H9 (cell line): ENCODE results near the gene MICU1. TPM values are rescaled to one million over a fixed set of nuclear protein-coding genes. Genes with fewer than 3 reads are reported as not detected.

Experiments used
- DNase-seq: peaks from one replicate; pipeline ENCODE4 v3.0.0-alpha.2; 2017
- H2AFZ ChIP-seq: one replicate; pipeline ENCODE4 v1.6.1; 2013; ENCODE audit warnings: mild to moderate bottlenecking, low read length, control low read depth, moderate library complexity
- H2AK5ac ChIP-seq: 2 replicates; pipeline ENCODE4 v1.6.1; 2013; ENCODE audit warnings: low read length, control low read depth, mixed read lengths; ENCODE audit not compliant: insufficient read length
- H2BK120ac ChIP-seq: one replicate; pipeline ENCODE4 v1.6.1; 2013; ENCODE audit warnings: low read depth, mild to moderate bottlenecking, low read length, control low read depth, inconsistent platforms; ENCODE audit not compliant: poor library complexity, severe bottlenecking
- H2BK12ac ChIP-seq: 2 replicates; pipeline ENCODE4 v1.6.1; 2013; ENCODE audit warnings: low read length, control low read depth, mixed read lengths, low read depth; ENCODE audit not compliant: insufficient read length
- H2BK15ac ChIP-seq: 2 replicates; pipeline ENCODE4 v1.6.1; 2013; ENCODE audit warnings: low read depth, low read length, control low read depth
- H2BK20ac ChIP-seq: one replicate; pipeline ENCODE4 v1.6.1; 2013; ENCODE audit warnings: low read depth, mild to moderate bottlenecking, low read length, control low read depth, inconsistent platforms; ENCODE audit not compliant: poor library complexity, severe bottlenecking
- H2BK5ac ChIP-seq: 2 replicates; pipeline ENCODE4 v1.6.1; 2013; ENCODE audit warnings: low read length, control low read depth, mixed read lengths; ENCODE audit not compliant: insufficient read length
- H3K14ac ChIP-seq: 2 replicates; pipeline ENCODE4 v1.6.1; 2013; ENCODE audit warnings: low read length, control low read depth; ENCODE audit not compliant: insufficient read depth
- H3K18ac ChIP-seq: 2 replicates; pipeline ENCODE4 v1.6.1; 2013; ENCODE audit warnings: low read depth, mild to moderate bottlenecking, mixed read lengths, low read length, control low read depth; ENCODE audit not compliant: insufficient read length
- H3K23ac ChIP-seq: 2 replicates; pipeline ENCODE4 v1.6.1; 2013; ENCODE audit warnings: low read length, control low read depth, mixed read lengths, low read depth; ENCODE audit not compliant: insufficient read length
- H3K23me2 ChIP-seq: 2 replicates; pipeline ENCODE4 v1.6.1; 2013; ENCODE audit warnings: low read depth, mild to moderate bottlenecking, mixed read lengths, low read length, control low read depth; ENCODE audit not compliant: insufficient read length, poor library complexity, severe bottlenecking
- H3K27ac ChIP-seq: 2 replicates; pipeline ENCODE4 v1.5.1; 2013; ENCODE audit warnings: low read length, control low read depth, mixed read lengths, low read depth; ENCODE audit not compliant: insufficient read length
- H3K27me3 ChIP-seq: 2 replicates; pipeline ENCODE4 v1.6.1; 2013; ENCODE audit warnings: low read length, control low read depth, inconsistent platforms; ENCODE audit not compliant: insufficient read depth
- H3K4ac ChIP-seq: 2 replicates; pipeline ENCODE4 v1.6.1; 2013; ENCODE audit warnings: low read depth, mild to moderate bottlenecking, control low read depth, inconsistent platforms, low read length, moderate library complexity
- H3K4me1 ChIP-seq: 2 replicates; pipeline ENCODE4 v1.6.1; 2013; ENCODE audit warnings: low read length, control low read depth, inconsistent platforms; ENCODE audit not compliant: insufficient read depth
- H3K4me2 ChIP-seq: 2 replicates; pipeline ENCODE4 v1.6.1; 2013; ENCODE audit warnings: low read length, control low read depth, mixed read lengths; ENCODE audit not compliant: insufficient read length, insufficient read depth
- H3K56ac ChIP-seq: 2 replicates; pipeline ENCODE4 v1.6.1; 2013; ENCODE audit warnings: low read depth, mild to moderate bottlenecking, mixed read lengths, low read length, control low read depth; ENCODE audit not compliant: insufficient read length
- H3K79me1 ChIP-seq: 2 replicates; pipeline ENCODE4 v1.6.1; 2013; ENCODE audit warnings: low read depth, mild to moderate bottlenecking, moderate library complexity, low read length, control low read depth, inconsistent platforms; ENCODE audit not compliant: insufficient read depth, poor library complexity, severe bottlenecking
- H3K79me2 ChIP-seq: 2 replicates; pipeline ENCODE4 v1.6.1; 2013; ENCODE audit warnings: low read length, control low read depth, inconsistent platforms; ENCODE audit not compliant: insufficient read depth
- H3K9ac ChIP-seq: 2 replicates; pipeline ENCODE4 v1.6.1; 2013; ENCODE audit warnings: low read length, control low read depth, mixed read lengths; ENCODE audit not compliant: insufficient read length; ENCODE audit errors: extremely low read depth
- H3K9me3 ChIP-seq: one replicate; pipeline ENCODE4 v1.6.1; 2013; ENCODE audit warnings: low read depth, low read length, inconsistent platforms; ENCODE audit not compliant: control insufficient read depth
- H3T11ph ChIP-seq: one replicate; pipeline ENCODE4 v1.6.1; 2013; ENCODE audit warnings: mild to moderate bottlenecking, low read length, control low read depth, inconsistent platforms
- H4K20me1 ChIP-seq: one replicate; pipeline ENCODE4 v1.6.1; 2013; ENCODE audit not compliant: control insufficient read depth, insufficient read length, insufficient read depth
- H4K5ac ChIP-seq: 2 replicates; pipeline ENCODE4 v1.6.1; 2013; ENCODE audit warnings: low read depth, mild to moderate bottlenecking, mixed read lengths, low read length, control low read depth; ENCODE audit not compliant: insufficient read length
- H4K8ac ChIP-seq: replicated peaks from 2 replicates; pipeline ENCODE4 v1.6.1; 2013; ENCODE audit warnings: low read length, control low read depth, mixed read lengths, low read depth; ENCODE audit not compliant: insufficient read length
- H4K91ac ChIP-seq: 2 replicates; pipeline ENCODE4 v1.6.1; 2013; ENCODE audit warnings: low read depth, mild to moderate bottlenecking, moderate library complexity, mixed read lengths, low read length, control low read depth; ENCODE audit not compliant: insufficient read length
- H3K27ac Mint-ChIP-seq, 3 experiments: 2 replicates in 2 of 3; 3 replicates in 1 of 3; pipeline ENCODE4 v1.8.0; 2020 to 2021; ENCODE audit warnings: mixed read lengths in 3 of 3, mild to moderate bottlenecking in 1 of 3, moderate library complexity in 1 of 3
- H3K27me3 Mint-ChIP-seq: 2 replicates; pipeline ENCODE4 v1.8.0; 2021; ENCODE audit warnings: low read depth, mild to moderate bottlenecking, moderate library complexity, mixed read lengths
- H3K36me3 Mint-ChIP-seq, 3 experiments: 2 replicates in 2 of 3; 3 replicates in 1 of 3; pipeline ENCODE4 v1.8.0; 2020 to 2021; ENCODE audit warnings: low read depth in 3 of 3, mixed read lengths in 3 of 3; ENCODE audit not compliant: insufficient read depth in 1 of 3
- H3K4me1 Mint-ChIP-seq, 2 experiments: 2 replicates each; pipeline ENCODE4 v1.8.0; 2020; ENCODE audit warnings: mixed read lengths in 2 of 2
- H3K4me3 Mint-ChIP-seq, 2 experiments: 2 replicates in 1 of 2; 3 replicates in 1 of 2; pipeline ENCODE4 v1.8.0; 2020 to 2021; ENCODE audit warnings: mild to moderate bottlenecking in 2 of 2, mixed read lengths in 2 of 2, moderate library complexity in 1 of 2
- H3K9me3 Mint-ChIP-seq, 2 experiments: 2 replicates in 1 of 2; 3 replicates in 1 of 2; pipeline ENCODE4 v1.8.0; 2020; ENCODE audit warnings: mild to moderate bottlenecking in 2 of 2, mixed read lengths in 2 of 2, moderate library complexity in 1 of 2
- CTCF ChIP-seq: fragments of 200-600 bp; sonication (generic); conservative IDR thresholded peaks from 3 replicates; pipeline ENCODE4 v1.8.0; 2021; ENCODE audit warnings: antibody characterized with exemption, mild to moderate bottlenecking
- WGBS: extraction: QIAGEN DNeasy Blood & Tissue Kit; methylation state at CpG from one replicate; pipeline ENCODE4 v1.1.7; 2013; ENCODE audit warnings: missing lambda C conversion rate, low lambda C conversion rate, mixed read lengths; ENCODE audit not compliant: insufficient read length; ENCODE audit errors: extremely low coverage; 5-methylcytosine and 5-hydroxymethylcytosine counted together
- total RNA-seq: library from RNA; stranded (reverse); gene quantifications from 2 replicates; pipeline ENCODE4 v1.2.1, GENCODE V29; 2021

The MICU1 gene
- total RNA-seq, 1 experiment from 2014 or later, result 33.2 TPM

GRCh38 chr10:72335394-72336258 is 290.3 kb downstream of the MICU1 start:
- H3K23me2 ChIP-seq, result no peaks in the 10 kb centered on the region
- Mint-ChIP-seq H3K27ac (no peak overlapping the region), H3K4me1 (peaks cover 28 to 35% of the 10 kb centered on the region in 2 experiments), H3K36me3 (peaks cover 6 to 54% (median 13%) of the 10 kb centered on the region in 3 experiments), H3K27me3 (no peaks in the 10 kb centered on the region; the same call in 1 of the 2 replicates), H3K4me3 (no peak overlapping the region; a peak in 1 of 5 replicates), H3K9me3 (no peaks in the 10 kb centered on the region)
- no peak for TF ChIP-seq CTCF
- no peak overlapping the region for H2BK120ac ChIP-seq
- no peak overlapping the region for H3K23ac ChIP-seq
- H4K5ac ChIP-seq, result no peak overlapping the region
- H3K27me3 ChIP-seq, result no peaks in the 10 kb centered on the region
- H3K56ac ChIP-seq, result no peak overlapping the region
- no peak for DNase-seq
- H3K79me1 ChIP-seq, result no peaks in the 10 kb centered on the region
- no peaks in the 10 kb centered on the region for H4K20me1 ChIP-seq
- H3T11ph ChIP-seq, result no peak overlapping the region
- H2BK5ac ChIP-seq, result no peak overlapping the region
- no peak overlapping the region for H2AFZ ChIP-seq
- H3K4me1 ChIP-seq, result peaks cover 5% of the 10 kb centered on the region; the same call in 1 of the 2 replicates
- WGBS, result no CpG with 5 or more reads among the region's 20 CpGs
- H4K8ac ChIP-seq, result no peak overlapping the region
- H2BK15ac ChIP-seq, result no peak overlapping the region
- no peak overlapping the region for H3K27ac ChIP-seq
- H2BK20ac ChIP-seq, result no peak overlapping the region
- H4K91ac ChIP-seq, result peak overlapping the region; percentile 63
- H3K9ac ChIP-seq, result no peak overlapping the region
- H2BK12ac ChIP-seq, result no peak overlapping the region
- H2AK5ac ChIP-seq, result no peak overlapping the region
- no peak overlapping the region for H3K4me2 ChIP-seq
- no peak overlapping the region for H3K14ac ChIP-seq
- no peak overlapping the region for H3K4ac ChIP-seq
- H3K9me3 ChIP-seq, result no peaks in the 10 kb centered on the region
- H3K79me2 ChIP-seq, result no peaks in the 10 kb centered on the region
- H3K18ac ChIP-seq, result no peak overlapping the region
